Stimulated activated CD8-positive, alpha-beta memory T cell treated with anti-CD3 and anti-CD28 coated beads, Interleukin-7, amount 100 ng/mL, for 4 hours (primary cell): ENCODE results near the gene PRKCE.
"Not testable (repeated sequence)": the region's sequence is repeated elsewhere in the genome, so short reads cannot be mapped to it uniquely, and the experiment has no call there.

ENCODE experiments used
- DNase-seq, 2 donors: peaks; one replicate each; pipeline ENCODE4 v3.0.0-alpha.2; 2020; ENCODE audit warnings: low read depth in 2 of 2

PRKCE gene

GRCh38 chr2:45889053-45889452 lies 237.6 kb downstream of the PRKCE start:
- DNase-seq = no peak

- DNase-seq = no peak
Measured at GRCh38 chr2:45889620-45890370, 238.3 kb downstream of the PRKCE start.

GRCh38 chr2:45890371-45890646 lies 238.8 kb downstream of the PRKCE start:
- DNase-seq = not testable (repeated sequence)

DNA sequence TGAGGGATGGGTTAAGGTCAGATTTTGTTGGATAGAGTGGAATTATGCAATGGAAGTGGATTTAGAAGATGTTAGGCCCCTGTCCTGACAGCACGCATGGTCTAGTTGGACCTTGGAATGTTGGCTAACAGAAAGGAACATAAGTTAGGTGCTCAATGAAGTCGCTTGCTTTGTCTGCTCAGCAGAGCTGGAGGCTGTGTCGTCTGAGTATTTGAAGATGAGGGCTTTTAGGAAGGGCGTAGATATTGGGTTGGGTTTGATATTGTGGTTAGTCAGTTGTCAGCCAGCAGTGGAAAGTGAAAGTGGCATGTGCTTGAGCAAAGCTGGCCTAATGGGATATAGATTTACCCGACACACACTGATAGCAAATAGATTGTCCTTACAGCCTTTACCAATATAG lies 239.3 kb downstream of the PRKCE start:
- DNase-seq = no peak

- DNase-seq = no peak
Measured at GRCh38 chr2:45891719-45892424, 240.4 kb downstream of the PRKCE start.

- DNase-seq = no peak
Measured at GRCh38 chr2:45892425-45892745, 240.9 kb downstream of the PRKCE start.

GRCh38 chr2:45892757-45893156 lies 241.3 kb downstream of the PRKCE start:
- no peak for DNase-seq

GRCh38 chr2:45894211-45894610 lies 242.7 kb downstream of the PRKCE start:
- DNase-seq = no peak

GRCh38 chr2:45895241-45895861 lies 243.9 kb downstream of the PRKCE start:
- no peak for DNase-seq

GRCh38 chr2:45896311-45896710 lies 244.8 kb downstream of the PRKCE start:
- DNase-seq = no peak

- no peak for DNase-seq
Measured at GRCh38 chr2:45897842-45898241, 246.4 kb downstream of the PRKCE start.

- no peak for DNase-seq
Measured at GRCh38 chr2:45898819-45899218, 247.3 kb downstream of the PRKCE start.

DNA sequence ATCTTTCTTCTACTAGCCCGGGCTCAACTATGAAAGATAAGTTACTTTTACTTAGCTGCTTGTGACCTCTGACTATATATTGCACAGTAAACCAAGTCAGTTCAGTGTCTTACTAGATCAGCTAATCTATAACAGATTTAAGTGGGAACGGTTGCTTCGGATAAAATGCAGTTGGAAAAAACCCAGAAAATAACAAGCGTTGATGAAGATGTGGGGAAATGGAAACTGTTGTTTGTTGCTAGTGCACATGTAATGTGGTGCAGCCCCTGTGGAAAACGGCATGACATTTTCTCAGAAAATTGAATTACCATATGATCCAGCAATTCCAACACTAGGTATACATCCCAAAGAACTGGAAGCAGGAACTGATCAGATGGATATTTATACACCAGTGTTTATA lies 248.5 kb downstream of the PRKCE start:
- DNase-seq = no peak

DNA sequence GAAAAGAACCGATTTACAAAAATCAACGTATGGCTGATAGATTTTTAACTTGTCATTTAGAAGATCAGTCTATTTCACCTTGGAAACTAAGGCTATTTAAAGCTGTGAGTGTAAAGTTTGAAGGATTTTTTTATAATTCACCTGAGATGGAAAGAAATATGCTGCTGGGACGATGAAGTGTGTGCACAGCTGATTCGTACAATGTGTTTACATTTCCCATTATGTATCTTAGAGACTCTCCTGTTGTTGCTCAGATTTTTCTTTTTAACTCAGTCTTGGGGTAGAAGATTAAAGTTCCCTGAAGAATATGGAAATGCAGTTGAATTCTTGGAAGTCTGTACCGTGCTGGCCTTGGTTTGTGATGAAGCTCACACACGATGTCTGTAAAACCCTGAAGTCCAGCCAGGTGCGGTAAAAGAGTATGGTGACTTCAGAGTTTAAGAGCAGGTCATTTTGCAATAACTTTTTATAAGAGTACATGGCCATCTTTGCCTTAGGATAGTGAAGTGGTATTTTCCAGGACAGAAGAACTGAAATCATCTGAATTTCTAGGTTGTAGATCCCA lies 250.1 kb downstream of the PRKCE start:
- DNase-seq = no peak

DNA sequence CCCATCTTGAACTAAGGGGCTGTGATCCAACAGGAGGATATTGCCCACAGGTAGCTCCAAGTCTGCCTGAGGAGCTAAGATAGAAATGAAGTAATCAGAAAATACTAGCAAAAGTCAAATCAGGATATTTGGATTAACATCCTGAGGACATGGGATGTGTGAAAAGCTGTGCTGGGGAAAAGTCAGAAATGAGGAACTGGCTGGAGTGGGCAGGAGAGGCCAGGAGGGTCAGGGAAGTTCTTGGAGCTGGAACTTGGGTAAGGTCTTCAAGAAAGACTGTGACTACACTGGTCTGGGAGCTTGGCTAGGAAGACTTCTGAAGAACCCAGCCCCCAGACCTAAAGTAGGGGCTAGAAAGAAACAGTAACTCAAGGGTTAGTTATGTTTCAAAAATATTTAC lies 250.9 kb downstream of the PRKCE start:
- no peak for DNase-seq

DNA sequence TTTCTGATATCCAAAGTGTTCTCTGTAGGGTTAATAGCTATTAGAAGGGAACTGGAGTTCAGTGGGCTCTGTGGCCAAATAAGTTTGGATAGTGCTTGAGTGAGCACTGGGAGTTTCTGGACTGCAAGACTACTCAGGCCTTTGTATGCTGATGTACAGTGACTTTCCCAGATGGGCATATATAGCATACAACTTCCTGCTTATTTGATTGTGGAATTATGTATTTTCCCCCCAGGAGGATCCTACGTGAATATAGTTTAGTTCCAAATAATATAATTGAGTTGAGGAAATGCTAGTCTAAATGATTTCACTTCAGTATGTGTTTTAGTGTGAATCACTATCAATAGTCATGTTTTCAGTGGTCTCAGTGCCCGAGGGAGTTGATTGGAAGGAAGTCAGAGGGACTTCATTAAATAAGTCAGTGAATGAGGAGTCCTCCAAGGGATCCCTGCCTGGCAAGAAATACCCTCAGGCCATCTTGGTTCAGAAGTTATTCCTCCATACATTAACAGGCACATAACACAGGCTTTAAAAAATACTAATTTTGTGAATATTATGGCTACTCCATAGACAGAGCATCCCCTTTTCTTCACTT lies 251.4 kb downstream of the PRKCE start:
- no peak for DNase-seq

GRCh38 chr2:45904267-45904945 lies 252.9 kb downstream of the PRKCE start:
- DNase-seq = no peak

DNA sequence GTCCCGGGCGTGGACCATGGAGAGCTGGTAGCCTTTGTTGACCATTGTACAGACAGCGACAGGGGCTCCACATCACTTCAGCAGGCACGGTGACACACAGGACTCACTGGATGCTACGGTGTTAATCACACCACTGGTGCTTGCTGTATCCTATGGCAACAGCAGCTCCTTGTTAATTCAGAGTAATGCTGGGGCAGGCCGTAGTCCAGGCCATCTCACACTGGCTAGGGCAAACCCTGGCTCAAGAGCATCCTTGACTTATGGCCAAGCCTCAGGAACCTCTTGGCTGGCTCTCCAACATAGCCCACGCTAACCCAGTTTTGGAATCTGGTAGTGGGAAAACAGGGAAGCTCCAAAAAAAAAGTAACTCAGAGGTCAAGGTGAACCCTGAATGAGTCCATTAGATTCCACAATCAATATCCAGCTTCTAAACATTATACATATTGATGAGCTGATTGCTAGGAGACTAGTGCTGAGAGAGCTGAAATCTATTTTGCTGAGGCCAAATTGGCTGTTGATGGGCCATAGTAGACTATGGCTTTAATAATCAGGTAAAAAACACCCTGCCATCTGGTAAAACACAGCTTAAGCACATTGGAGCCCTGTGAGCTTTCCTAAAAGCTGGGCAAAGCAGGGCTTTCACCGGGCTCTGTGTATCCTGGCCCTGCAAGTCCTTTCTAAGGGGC lies 253.6 kb downstream of the PRKCE start:
- no peak for DNase-seq

- DNase-seq = no peak
Measured at GRCh38 chr2:45905632-45905958, 254.1 kb downstream of the PRKCE start.

DNA sequence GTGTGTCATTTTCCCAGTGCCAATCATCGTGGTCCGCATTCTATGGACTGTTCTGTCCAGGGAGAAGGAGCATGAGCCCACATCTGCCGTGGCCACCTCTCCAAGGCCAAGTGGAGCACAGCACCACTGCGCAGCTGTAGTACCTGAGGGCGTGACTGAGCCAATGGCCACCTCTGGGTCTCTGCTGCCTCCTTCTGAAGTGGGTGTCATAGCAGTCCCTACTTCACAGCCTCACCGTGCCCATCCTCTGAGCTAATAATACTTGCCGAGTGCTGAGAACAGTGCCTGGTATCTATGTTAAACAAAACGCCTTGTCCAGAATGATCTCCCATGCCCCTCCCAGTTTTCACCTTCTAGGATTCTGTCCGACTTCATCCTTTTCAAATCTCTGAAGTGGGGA lies 256.1 kb downstream of the PRKCE start:
- no peak for DNase-seq

GRCh38 chr2:45908316-45909170 lies 257.1 kb downstream of the PRKCE start:
- no peak for DNase-seq
